GF-D8 (cell line): Measurements from ENCODE around the gene MOCS2.
"Not testable (repeated sequence)": the region's sequence is repeated elsewhere in the genome, so short reads cannot be mapped to it uniquely, and the experiment has no call there.

ENCODE experiments used
- DNase-seq: peaks from one replicate; lab custom pipeline; 2025; lab: John Stamatoyannopoulos, UW

The MOCS2 gene

GRCh38 chr5:53109443-53110127, at the start of gene MOCS2:
TSS of gene MOCS2 (minus strand) at chr5:53109757. CDS start at chr5:53107174, 2,583 bp downstream.
- DNase-seq = peak; percentile 49

DNA sequence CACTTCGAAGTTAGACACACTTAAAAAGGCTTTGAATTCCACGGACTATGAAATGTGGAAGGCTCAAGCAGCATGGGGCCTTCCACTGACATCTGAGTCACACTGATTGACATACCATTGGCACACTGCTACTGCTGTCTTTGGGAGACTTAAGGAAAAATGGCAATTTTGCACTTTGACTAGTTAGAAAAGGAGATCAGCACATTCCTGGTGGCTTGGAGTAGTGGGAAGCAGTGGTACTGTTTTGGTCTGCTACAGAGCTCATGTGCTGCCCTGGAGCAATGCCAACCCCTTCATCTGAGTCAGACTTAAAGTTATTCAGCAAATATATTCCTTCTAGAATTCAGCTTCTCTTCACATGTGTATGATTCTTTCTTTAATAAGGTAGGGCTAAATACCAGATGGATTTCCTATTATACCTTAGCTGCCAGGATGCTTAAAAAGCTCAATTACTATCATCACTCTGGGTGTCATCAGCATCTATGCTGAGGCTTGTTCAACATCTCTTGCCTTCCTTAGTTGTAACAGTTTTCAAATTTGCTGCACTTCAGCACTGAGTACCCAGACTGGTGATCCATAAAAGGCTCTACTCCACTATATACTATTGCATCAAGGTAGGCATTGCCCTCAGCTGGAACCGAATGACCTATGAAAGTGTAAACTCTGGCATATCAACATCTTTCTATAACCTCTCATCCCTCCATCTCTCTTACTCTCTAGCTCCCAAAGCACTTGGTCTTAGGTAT, 42.3 kb upstream of the MOCS2 start:
- DNase-seq = no peak

GRCh38 chr5:53133020-53133419, 23.5 kb upstream of the MOCS2 start:
- DNase-seq = no peak

DNA sequence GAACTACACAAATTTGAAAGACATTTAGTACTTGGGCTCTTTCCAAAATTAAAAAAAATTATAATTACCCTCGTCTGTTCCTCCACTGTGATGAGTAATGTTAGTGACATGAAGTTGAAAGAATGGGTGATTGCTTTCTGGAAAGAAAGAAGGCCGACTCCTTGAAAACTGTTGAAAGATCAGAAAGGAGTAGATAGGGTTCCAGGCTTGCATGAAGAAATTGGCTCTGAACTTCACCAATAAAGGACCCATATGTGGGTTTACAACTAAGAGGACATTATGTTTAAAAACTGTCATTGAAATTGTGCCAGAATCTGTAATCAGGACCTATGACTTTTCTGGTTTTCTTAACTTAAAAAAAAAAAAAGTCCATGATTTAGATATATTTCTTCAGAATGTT, 20.7 kb upstream of the MOCS2 start:
- no peak for DNase-seq

GRCh38 chr5:53128481-53128880, 18.9 kb upstream of the MOCS2 start:
- DNase-seq = no peak

DNA sequence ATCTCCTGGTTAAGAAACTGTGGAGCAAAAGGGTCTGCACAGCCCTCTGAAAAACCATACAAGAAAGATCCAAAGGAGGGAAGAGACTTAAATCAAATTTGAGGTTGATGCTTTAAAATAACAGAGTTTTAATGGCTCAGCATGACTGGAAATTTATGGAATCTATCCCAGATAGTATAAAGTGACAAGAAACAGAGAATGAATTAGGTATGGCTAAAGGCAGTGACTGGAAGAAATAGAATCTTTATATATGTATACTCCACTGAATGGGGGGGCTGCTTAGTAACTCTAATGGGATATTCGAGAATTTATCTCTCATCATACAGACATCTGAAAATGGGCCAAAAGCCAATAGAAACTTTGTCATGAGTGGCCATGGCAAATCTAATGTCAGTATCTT, 17.6 kb upstream of the MOCS2 start:
- DNase-seq = no peak

DNA sequence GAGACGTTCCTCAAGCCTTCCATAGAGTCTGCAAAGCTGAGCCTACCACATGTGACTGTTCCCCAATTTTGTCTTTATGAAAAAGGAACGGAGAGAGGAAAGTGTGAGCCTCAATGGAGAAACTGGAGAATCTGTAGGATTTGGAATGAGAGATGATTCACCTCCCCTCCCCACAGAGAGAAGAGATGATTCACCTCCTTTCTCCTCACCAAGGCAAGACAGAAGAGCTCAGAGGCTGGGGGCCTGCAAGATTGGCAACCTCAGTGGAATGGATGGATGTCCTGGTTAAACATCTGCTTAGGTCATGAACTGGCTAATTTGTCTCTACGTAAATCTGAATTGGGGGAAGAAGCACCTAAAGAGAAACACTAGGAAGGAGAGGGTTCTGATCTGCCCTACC, 17.0 kb upstream of the MOCS2 start:
- no peak for DNase-seq

- no peak for DNase-seq
These were observed 14.1 kb upstream of the MOCS2 start for GRCh38 chr5:53123702-53124101.

DNA sequence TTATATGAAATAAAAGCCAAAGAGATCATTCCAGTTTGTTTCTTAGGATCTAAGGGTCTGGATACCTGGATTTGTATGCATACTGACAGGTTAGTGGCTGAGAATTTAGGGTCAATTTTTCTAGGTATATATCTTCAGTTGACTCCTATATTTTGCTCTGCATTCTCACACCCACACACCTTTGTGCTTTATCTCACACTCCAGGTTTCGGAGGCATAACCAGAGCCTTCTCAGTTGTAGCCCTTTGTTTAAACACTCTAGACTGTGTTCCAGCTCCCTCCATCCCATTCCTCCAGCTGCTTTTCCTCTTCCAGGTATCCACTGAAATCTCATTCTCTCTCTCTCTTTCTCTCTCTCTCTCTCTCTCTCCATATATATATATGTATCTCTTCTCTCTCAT, 10.6 kb upstream of the MOCS2 start:
- no peak for DNase-seq

GRCh38 chr5:53118879-53119278, 9.3 kb upstream of the MOCS2 start:
- DNase-seq = no peak

GRCh38 chr5:53116597-53116996, 7.0 kb upstream of the MOCS2 start:
- no peak for DNase-seq

DNA sequence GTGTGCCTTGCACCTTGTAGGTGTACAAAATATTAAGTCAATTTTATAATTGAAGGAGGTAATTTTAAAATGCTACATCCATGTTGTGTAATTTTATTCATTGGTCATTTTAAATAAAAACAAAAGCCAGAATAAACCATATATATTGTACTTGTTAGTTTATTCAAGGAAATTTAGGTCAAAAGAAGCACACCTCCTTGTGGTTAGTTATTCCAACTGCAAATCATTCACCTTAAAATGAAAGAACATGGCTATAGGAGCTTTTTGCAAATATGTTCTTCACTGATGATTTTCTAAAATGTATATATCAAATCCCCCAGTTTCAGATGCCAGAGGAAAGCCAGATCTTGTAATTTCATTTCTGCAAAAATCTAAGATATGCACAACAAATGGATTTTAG, 5.4 kb upstream of the MOCS2 start:
- no peak for DNase-seq

GRCh38 chr5:53113947-53114346, 4.4 kb upstream of the MOCS2 start:
- no peak for DNase-seq

GRCh38 chr5:53112909-53113308, 3.4 kb upstream of the MOCS2 start:
- DNase-seq = no peak

- not testable (repeated sequence) for DNase-seq
These were observed 2.8 kb upstream of the MOCS2 start for GRCh38 chr5:53112307-53112706.

DNA sequence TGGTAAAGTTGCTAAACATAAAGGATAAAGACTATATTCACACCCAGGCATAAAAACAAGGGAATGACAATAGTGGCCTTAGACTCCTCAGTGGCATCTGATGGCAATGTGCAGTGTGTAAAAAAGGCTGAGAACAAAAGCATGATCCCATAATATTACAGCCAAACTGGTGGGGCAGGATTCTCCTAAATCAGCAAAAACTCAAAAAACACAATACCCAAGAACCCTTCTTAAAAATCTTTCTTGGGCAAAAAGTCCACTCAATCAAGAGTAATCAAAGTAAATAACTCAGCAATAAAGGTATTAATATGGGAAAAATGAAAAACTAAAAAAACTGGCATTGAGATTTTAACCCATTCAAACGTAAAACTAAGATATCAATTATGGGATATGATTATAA, 1.6 kb upstream of the MOCS2 start:
- no peak for DNase-seq

- no peak for DNase-seq
These were observed 599 bp upstream of the MOCS2 start for GRCh38 chr5:53110156-53110555.

GRCh38 chr5:53109056-53109442, 508 bp downstream of the MOCS2 start:
- DNase-seq = no peak

DNA sequence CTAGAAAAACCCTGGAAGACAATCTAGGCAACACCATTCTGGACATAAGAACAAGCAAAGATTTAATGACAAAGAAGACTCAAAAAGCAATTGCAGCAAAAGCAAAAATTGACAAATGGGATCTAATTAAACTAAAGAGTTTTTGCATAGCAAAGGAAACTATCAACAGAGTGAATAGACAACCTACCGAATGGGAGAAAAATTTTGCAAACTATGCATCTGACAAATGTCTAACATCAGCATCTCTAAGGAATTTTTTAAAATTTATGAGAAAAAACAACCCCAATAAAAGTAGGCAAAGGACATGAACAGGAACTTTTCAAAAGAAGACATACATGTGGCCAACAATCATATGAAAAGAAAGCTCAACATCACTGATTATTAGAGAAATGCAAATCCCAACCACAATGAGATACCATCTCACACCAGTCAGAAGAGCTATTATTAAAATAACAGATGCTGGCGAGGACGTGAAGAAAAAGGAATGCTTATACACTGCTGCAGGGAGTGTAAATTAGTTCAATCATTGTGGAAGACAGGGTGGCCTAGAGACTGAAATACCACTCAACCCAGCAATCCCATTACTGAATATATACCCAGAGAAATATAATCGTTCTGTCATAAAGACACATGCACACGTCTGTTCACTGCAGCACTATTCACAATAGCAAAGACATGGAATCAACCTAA, 3.8 kb downstream of the MOCS2 start:
- DNase-seq = no peak

- no peak for DNase-seq
These were observed 9.0 kb downstream of the MOCS2 start for GRCh38 chr5:53100606-53101005.

DNA sequence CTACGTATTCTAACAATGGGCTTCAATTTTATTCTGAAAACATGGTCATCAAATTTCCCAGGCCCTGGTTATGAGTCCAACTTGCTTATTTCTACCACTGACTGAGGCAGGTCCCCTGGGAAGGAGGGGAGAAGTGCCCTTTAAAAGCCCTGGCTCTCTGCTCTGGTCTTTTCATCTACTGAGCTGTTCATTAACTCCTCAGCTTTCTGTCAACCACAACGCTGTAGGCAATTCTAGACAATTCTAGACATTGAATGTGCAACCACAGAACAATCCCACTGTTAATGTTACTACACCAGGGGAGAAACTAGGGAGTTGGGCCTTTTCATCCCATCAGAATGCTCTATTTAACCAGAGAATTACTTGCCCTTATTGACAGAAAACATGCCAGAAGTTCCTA, 10.0 kb downstream of the MOCS2 start:
- no peak for DNase-seq

DNA sequence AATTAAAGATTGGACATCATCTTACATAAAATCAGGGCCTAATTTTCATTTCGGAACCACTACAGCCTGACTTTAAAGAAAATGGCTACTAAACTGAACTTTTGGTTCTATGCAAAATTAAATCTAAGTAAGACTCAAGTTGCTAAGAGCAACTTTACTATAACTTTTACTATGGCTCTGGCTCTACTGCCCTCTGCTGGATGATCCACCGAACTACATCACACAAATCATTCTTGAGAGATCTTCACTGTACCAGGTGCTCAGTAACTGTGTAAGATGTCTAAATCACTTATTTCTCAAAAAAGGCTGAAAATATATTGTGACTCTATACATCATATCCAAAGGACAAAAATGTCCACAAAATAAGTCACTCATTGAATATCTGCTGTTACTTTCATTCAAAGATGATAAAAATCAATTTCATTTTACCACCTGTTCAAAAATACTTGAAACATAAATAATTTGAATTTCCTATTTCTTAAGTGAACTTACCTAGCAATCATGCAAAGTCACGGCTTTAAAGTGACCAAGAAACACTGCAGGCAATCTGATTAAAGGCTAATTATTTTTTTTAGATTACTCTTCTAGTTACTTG, 13.5 kb downstream of the MOCS2 start:
- DNase-seq = no peak

DNA sequence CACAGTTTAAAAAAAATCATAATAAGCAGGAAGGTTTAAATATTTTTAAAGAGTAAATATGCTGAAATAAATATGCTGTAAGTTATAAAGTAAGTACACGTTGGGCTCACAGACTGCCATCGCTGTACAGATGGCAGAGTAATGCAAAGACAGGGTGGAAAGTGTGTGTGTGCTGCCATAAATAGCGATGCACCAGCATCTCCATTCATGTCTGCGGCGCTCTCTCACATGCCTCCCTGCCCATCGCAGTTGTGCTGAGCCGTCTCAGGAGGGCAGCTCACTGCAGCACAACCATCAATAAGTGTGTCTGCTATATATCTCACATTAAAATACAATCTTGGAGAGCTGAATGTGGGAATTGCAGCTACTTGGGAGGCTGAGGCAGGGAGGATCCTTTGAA, 14.3 kb downstream of the MOCS2 start:
- no peak for DNase-seq
